Panc1 (cell line): ENCODE measurements around the gene DIS3L2. TPM values are rescaled to one million over a fixed set of nuclear protein-coding genes. Genes with fewer than 3 reads are reported as not detected.

Source experiments
- ATAC-seq: fragments of 200-7000 bp; cut with Tn5 transposase; 2 replicates; pipeline ENCODE4 v1.9.1; 2020; ENCODE audit warnings: mild to moderate bottlenecking, moderate library complexity
- BruUV-seq: library from RNA; stranded (reverse); fragments of 400-500 nt; replicated peaks from 2 replicates; lab custom pipeline; 2021; lab: Mats Ljungman, UMichigan
- CTCF ChIA-PET: fragments of 300-600 bp; sonication (Branson Sonifier 250); formaldehyde crosslinking; loops from one replicate; lab custom pipeline; 2022; ENCODE audit warnings: antibody characterized with exemption; lab: Charles Lee
- POLR2A ChIA-PET: fragments of 300-600 bp; sonication (Branson Sonifier 250); formaldehyde crosslinking; loops from one replicate; lab custom pipeline; 2022; ENCODE audit warnings: antibody characterized with exemption; lab: Charles Lee
- DNase-seq: peaks from one replicate; pipeline ENCODE4 v3.0.0-alpha.2; 2010; ENCODE audit warnings: low read depth, low spot score
- H3K27ac ChIP-seq: 2 replicates; pipeline ENCODE4 v1.5.1; 2011; ENCODE audit warnings: mild to moderate bottlenecking, low read length, inconsistent platforms
- H3K27me3 ChIP-seq: fragments of 200-500 bp; sonication (Bioruptor generic); 2 replicates; pipeline ENCODE4 v1.6.0; 2014; ENCODE audit warnings: low read length, inconsistent platforms; ENCODE audit not compliant: control insufficient read depth, insufficient read depth
- H3K36me3 ChIP-seq: fragments of 200-500 bp; sonication (Bioruptor generic); 2 replicates; pipeline ENCODE4 v1.5.1; 2014; ENCODE audit warnings: inconsistent platforms, mild to moderate bottlenecking, low read length, moderate library complexity; ENCODE audit not compliant: control insufficient read depth, insufficient read depth
- H3K4me1 ChIP-seq: 2 replicates; pipeline ENCODE4 v1.5.1; 2011; ENCODE audit warnings: inconsistent platforms, mild to moderate bottlenecking, low read length, moderate library complexity; ENCODE audit not compliant: control insufficient read depth, insufficient read depth
- H3K4me3 ChIP-seq, 2 experiments: 2 replicates each; pipeline ENCODE4 v1.5.1; 2011 to 2012; ENCODE audit warnings: low read depth in 2 of 2, low read length in 2 of 2, mild to moderate bottlenecking in 2 of 2, inconsistent platforms in 1 of 2, moderate library complexity in 1 of 2
- H3K9me3 ChIP-seq: fragments of 200-500 bp; sonication (Bioruptor generic); 2 replicates; pipeline ENCODE4 v1.5.1; 2014; ENCODE audit warnings: low read depth, mild to moderate bottlenecking, inconsistent platforms, low read length, moderate library complexity; ENCODE audit not compliant: control insufficient read depth, insufficient read depth
- CTCF ChIP-seq: fragments of 450-650 bp; IDR thresholded peaks from 2 replicates; pipeline ENCODE4 v1.5.1; 2017; ENCODE audit warnings: mild to moderate bottlenecking
- POLR2AphosphoS5 ChIP-seq: IDR thresholded peaks from 2 replicates; pipeline ENCODE4 v1.6.1; 2012; ENCODE audit warnings: mild to moderate bottlenecking, low read depth, low read length, moderate library complexity
- REST ChIP-seq, 2 experiments: IDR thresholded peaks; 2 replicates each; pipeline ENCODE4 v1.6.1; 2011 to 2012; ENCODE audit warnings: low read depth in 2 of 2, control low read depth in 1 of 2, low read length in 1 of 2, mild to moderate bottlenecking in 1 of 2, moderate library complexity in 1 of 2; ENCODE audit not compliant: insufficient read depth in 1 of 2
- SIN3A ChIP-seq: IDR thresholded peaks from 2 replicates; pipeline ENCODE4 v1.6.1; 2012; ENCODE audit warnings: low read depth, mild to moderate bottlenecking, low read length, moderate library complexity, borderline replicate concordance; ENCODE audit not compliant: insufficient read depth
- TCF7L2 ChIP-seq: IDR thresholded peaks from 2 replicates; pipeline ENCODE4 v1.6.1; 2011; ENCODE audit warnings: mild to moderate bottlenecking, low read depth, low read length, inconsistent platforms
- in situ Hi-C: cut with HindIII; loops from 2 replicates; pipeline ENCODE4 v1.10.0; 2016; ENCODE audit warnings: low sequenced_read_pairs, low pct_unique_long_range_greater_than_20kb
- intact Hi-C: fragments of 100-400 bp; cut with micrococcal nuclease; formaldehyde crosslinking; loops from one replicate; pipeline ENCODE4 v1.10.0; 2022; ENCODE audit not compliant: unreplicated experiment
- total RNA-seq: library from RNA; stranded (reverse); gene quantifications from one replicate; pipeline ENCODE4 v1.2.1, GENCODE V29; 2021; ENCODE audit not compliant: unreplicated experiment

Gene DIS3L2
- total RNA-seq, 1 experiment from 2014 or later, result 28.1 TPM

DNA sequence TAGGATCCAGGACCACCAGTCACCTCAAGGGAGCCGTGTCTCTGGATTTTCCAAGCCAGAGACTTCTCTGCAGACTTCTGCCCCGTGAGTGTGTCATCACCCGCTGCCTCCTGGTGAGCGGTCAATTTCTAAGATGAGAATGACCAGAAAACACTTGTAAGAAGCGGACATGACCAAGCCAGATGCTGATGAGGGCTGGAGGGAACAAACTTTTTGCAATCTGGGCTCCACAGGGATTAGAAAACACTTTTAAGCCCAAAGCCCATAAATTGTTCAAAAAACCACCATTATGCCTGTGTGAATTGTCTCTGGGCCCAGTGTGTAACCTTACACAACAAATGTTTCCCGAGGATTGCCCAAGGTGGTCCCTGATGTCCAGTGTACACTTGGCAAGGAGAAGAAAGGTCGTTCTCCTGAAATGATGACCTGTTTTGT lies 30.0 kb upstream of the DIS3L2 start:
- CTCF ChIA-PET, result no interaction called here
- BruUV-seq, result no TSS peak

GRCh38 chr2:231932711-231932970 lies 28.9 kb upstream of the DIS3L2 start:
- intact Hi-C loops (no loop called here), in situ Hi-C loops (no loop called here)
- H3K27ac ChIP-seq, result no peak overlapping the region
- H3K4me3 ChIP-seq, result no peak overlapping the region
- ChIA-PET POLR2A (no interaction called here), CTCF (no interaction called here)
- H3K9me3 ChIP-seq, result no peaks in the 10 kb centered on the region
- no peaks in the 10 kb centered on the region for H3K36me3 ChIP-seq
- ATAC-seq (no peak), DNase-seq (no peak)
- no peaks in the 10 kb centered on the region; the same call in 1 of the 2 replicates for H3K27me3 ChIP-seq
- TF ChIP-seq TCF7L2 (no peak), REST (IDR thresholded peaks at IDR 0.05; ENCODE audit: insufficient read depth in 1 of 2, low read depth in 2 of 2, low read length in 1 of 2) (no peak), CTCF (no peak), SIN3A (no peak), POLR2AphosphoS5 (no peak)
- H3K4me1 ChIP-seq, result no peaks in the 10 kb centered on the region
- no TSS peak for BruUV-seq

More for the DNA sequence above, 30.0 kb upstream of the DIS3L2 start:
- no peak for TF ChIP-seq REST (IDR thresholded peaks at IDR 0.05; ENCODE audit: insufficient read depth in 1 of 2, low read depth in 2 of 2, low read length in 1 of 2)
- TF ChIP-seq CTCF, result no peak
- no peak for TF ChIP-seq TCF7L2
- TF ChIP-seq SIN3A, result no peak
- TF ChIP-seq POLR2AphosphoS5, result no peak
- Histone ChIP-seq H3K4me1 (no peaks in the 10 kb centered on the region), H3K36me3 (no peaks in the 10 kb centered on the region), H3K27me3 (no peaks in the 10 kb centered on the region; the same call in 1 of the 2 replicates), H3K9me3 (no peaks in the 10 kb centered on the region), H3K4me3 (no peak overlapping the region), H3K27ac (no peak overlapping the region)
- no peak for DNase-seq
- POLR2A ChIA-PET, result no interaction called here
- ATAC-seq, result no peak
- in situ Hi-C loops, result no loop called here
- intact Hi-C loops, result no loop called here
